T-helper 17 cell (primary cell): ENCODE data around the gene CALML3. TPM values are rescaled to one million over a fixed set of nuclear protein-coding genes. Genes with fewer than 3 reads are reported as not detected.
A peak's percentile ranks its signal among the peaks of the same experiment; 100 is the strongest.

Experiments
- ATAC-seq: fragments of 150-1000 bp; cut with Tn5 transposase; 2 replicates; pipeline ENCODE4 v1.10.0; 2021; ENCODE audit warnings: mild to moderate bottlenecking, moderate library complexity
- DNase-seq, 3 donors: peaks; one replicate each; pipeline versions ENCODE4 v3.0.0 to v3.0.0-alpha.2; 2020 to 2021
- H3K9me3 ChIP-seq: one replicate; pipeline ENCODE4 v1.7.0; 2013; ENCODE audit warnings: low read length, mild to moderate bottlenecking; ENCODE audit not compliant: control insufficient read depth, poor library complexity, severe bottlenecking
- H3K27ac Mint-ChIP-seq: one replicate; pipeline ENCODE4 v1.8.0; 2022; ENCODE audit warnings: mild to moderate bottlenecking, moderate library complexity, mixed read lengths
- H3K27me3 Mint-ChIP-seq: one replicate; pipeline ENCODE4 v1.8.0; 2022; ENCODE audit warnings: mixed read lengths
- H3K36me3 Mint-ChIP-seq: one replicate; pipeline ENCODE4 v1.8.0; 2022; ENCODE audit warnings: low read depth, mixed read lengths
- H3K4me1 Mint-ChIP-seq: one replicate; pipeline ENCODE4 v1.8.0; 2022; ENCODE audit warnings: mild to moderate bottlenecking, mixed read lengths
- H3K4me3 Mint-ChIP-seq: one replicate; pipeline ENCODE4 v1.8.0; 2022; ENCODE audit warnings: mild to moderate bottlenecking, moderate library complexity, mixed read lengths
- total RNA-seq, 4 donors: library from RNA in 2 of 4; stranded (reverse) in 2 of 4; gene quantifications; one replicate each; pipeline ENCODE4 v1.2.3 and lab custom pipeline; 2022 to 2026

CALML3 gene
- total RNA-seq, 2 donors from 2014 or later, result not detected

- ATAC-seq (no peak), DNase-seq (no peak)
- peak overlapping the region; percentile 30 for H3K27ac Mint-ChIP-seq
- peaks cover 7% of the 10 kb centered on the region for H3K4me1 Mint-ChIP-seq
- no peaks in the 10 kb centered on the region for H3K27me3 Mint-ChIP-seq
- no peaks in the 10 kb centered on the region for H3K36me3 Mint-ChIP-seq
- H3K4me3 Mint-ChIP-seq, result no peak overlapping the region
- H3K9me3 ChIP-seq, result no peaks in the 10 kb centered on the region
Observed at GRCh38 chr10:5575482-5576153, 50.9 kb downstream of the CALML3 start.

DNA sequence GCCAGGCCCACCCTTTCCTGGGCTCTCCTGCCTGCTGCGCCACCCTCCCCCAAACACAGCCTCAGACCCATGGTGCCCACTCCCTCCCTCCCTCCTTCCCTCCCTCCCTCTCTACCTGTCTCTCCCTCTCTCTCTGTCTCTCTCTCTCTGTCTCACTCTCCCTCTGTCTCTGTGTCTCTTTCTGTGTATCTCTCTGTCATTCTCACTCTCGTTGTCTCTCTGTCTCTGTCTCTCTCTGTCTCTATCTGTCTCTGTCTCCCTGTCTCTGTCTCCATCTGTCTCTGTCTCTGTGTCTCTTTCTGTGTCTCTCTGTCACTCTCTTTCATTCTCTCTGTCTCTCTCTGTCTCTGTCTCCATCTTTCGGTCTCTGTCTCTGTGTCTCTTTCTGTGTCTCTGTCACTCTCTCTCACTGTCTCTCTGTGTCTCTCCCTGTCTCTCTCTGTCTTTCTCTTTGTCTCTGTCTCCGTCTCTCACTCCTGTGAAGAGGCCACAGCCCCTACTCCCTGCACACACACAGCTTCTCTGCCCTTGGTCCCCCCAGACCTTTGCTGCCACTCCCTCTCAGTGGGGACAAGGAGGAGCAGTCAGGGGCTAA lies 51.5 kb downstream of the CALML3 start:
- Mint-ChIP-seq H3K27ac (peak overlapping the region; percentile 30), H3K36me3 (no peaks in the 10 kb centered on the region), H3K4me1 (peaks cover 7% of the 10 kb centered on the region), H3K27me3 (no peaks in the 10 kb centered on the region), H3K4me3 (no peak overlapping the region)
- H3K9me3 ChIP-seq, result no peaks in the 10 kb centered on the region
- DNase-seq (no peak), ATAC-seq (no peak)

Other genes with a start within 250 kb of the CALML3 start
- gene UCN3, start 160.0 kb upstream of the CALML3 start, total RNA-seq, result not detected
- gene TUBAL3, start 120.1 kb upstream of the CALML3 start, total RNA-seq, result not detected
- gene NET1, start 112.4 kb upstream of the CALML3 start, total RNA-seq, result 10 to 100 TPM; 10.5 to 16.1 TPM
- not detected for gene CALML5, start 25.4 kb upstream of the CALML3 start, total RNA-seq
- gene ASB13, start 141.6 kb downstream of the CALML3 start, total RNA-seq, result 10 to 100 TPM in 1 of 2 donors, 1 to 10 TPM in 1; 6.0 to 11.6 TPM
- gene TASOR2, start 159.9 kb downstream of the CALML3 start, total RNA-seq, result 10 to 100 TPM; 50.6 to 63.6 TPM